Panc1 (cell line): ENCODE data around the gene EIF2S2. TPM values are rescaled to one million over a fixed set of nuclear protein-coding genes. Genes with fewer than 3 reads are reported as not detected.

Experiments used
- ATAC-seq: fragments of 200-7000 bp; cut with Tn5 transposase; 2 replicates; pipeline ENCODE4 v1.9.1; 2020; ENCODE audit warnings: mild to moderate bottlenecking, moderate library complexity
- BruUV-seq: library from RNA; stranded (reverse); fragments of 400-500 nt; replicated peaks from 2 replicates; lab custom pipeline; 2021; lab: Mats Ljungman, UMichigan
- CTCF ChIA-PET: fragments of 300-600 bp; sonication (Branson Sonifier 250); formaldehyde crosslinking; loops from one replicate; lab custom pipeline; 2022; ENCODE audit warnings: antibody characterized with exemption; lab: Charles Lee
- POLR2A ChIA-PET: fragments of 300-600 bp; sonication (Branson Sonifier 250); formaldehyde crosslinking; loops from one replicate; lab custom pipeline; 2022; ENCODE audit warnings: antibody characterized with exemption; lab: Charles Lee
- DNase-seq: peaks from one replicate; pipeline ENCODE4 v3.0.0-alpha.2; 2010; ENCODE audit warnings: low read depth, low spot score
- H3K27ac ChIP-seq: 2 replicates; pipeline ENCODE4 v1.5.1; 2011; ENCODE audit warnings: mild to moderate bottlenecking, low read length, inconsistent platforms
- H3K27me3 ChIP-seq: fragments of 200-500 bp; sonication (Bioruptor generic); 2 replicates; pipeline ENCODE4 v1.6.0; 2014; ENCODE audit warnings: low read length, inconsistent platforms; ENCODE audit not compliant: control insufficient read depth, insufficient read depth
- H3K36me3 ChIP-seq: fragments of 200-500 bp; sonication (Bioruptor generic); 2 replicates; pipeline ENCODE4 v1.5.1; 2014; ENCODE audit warnings: inconsistent platforms, mild to moderate bottlenecking, low read length, moderate library complexity; ENCODE audit not compliant: control insufficient read depth, insufficient read depth
- H3K4me1 ChIP-seq: 2 replicates; pipeline ENCODE4 v1.5.1; 2011; ENCODE audit warnings: inconsistent platforms, mild to moderate bottlenecking, low read length, moderate library complexity; ENCODE audit not compliant: control insufficient read depth, insufficient read depth
- H3K4me3 ChIP-seq, 2 experiments: 2 replicates each; pipeline ENCODE4 v1.5.1; 2011 to 2012; ENCODE audit warnings: low read depth in 2 of 2, low read length in 2 of 2, mild to moderate bottlenecking in 2 of 2, inconsistent platforms in 1 of 2, moderate library complexity in 1 of 2
- H3K9me3 ChIP-seq: fragments of 200-500 bp; sonication (Bioruptor generic); 2 replicates; pipeline ENCODE4 v1.5.1; 2014; ENCODE audit warnings: low read depth, mild to moderate bottlenecking, inconsistent platforms, low read length, moderate library complexity; ENCODE audit not compliant: control insufficient read depth, insufficient read depth
- CTCF ChIP-seq: fragments of 450-650 bp; IDR thresholded peaks from 2 replicates; pipeline ENCODE4 v1.5.1; 2017; ENCODE audit warnings: mild to moderate bottlenecking
- POLR2AphosphoS5 ChIP-seq: IDR thresholded peaks from 2 replicates; pipeline ENCODE4 v1.6.1; 2012; ENCODE audit warnings: mild to moderate bottlenecking, low read depth, low read length, moderate library complexity
- REST ChIP-seq, 2 experiments: IDR thresholded peaks; 2 replicates each; pipeline ENCODE4 v1.6.1; 2011 to 2012; ENCODE audit warnings: low read depth in 2 of 2, control low read depth in 1 of 2, low read length in 1 of 2, mild to moderate bottlenecking in 1 of 2, moderate library complexity in 1 of 2; ENCODE audit not compliant: insufficient read depth in 1 of 2
- SIN3A ChIP-seq: IDR thresholded peaks from 2 replicates; pipeline ENCODE4 v1.6.1; 2012; ENCODE audit warnings: low read depth, mild to moderate bottlenecking, low read length, moderate library complexity, borderline replicate concordance; ENCODE audit not compliant: insufficient read depth
- TCF7L2 ChIP-seq: IDR thresholded peaks from 2 replicates; pipeline ENCODE4 v1.6.1; 2011; ENCODE audit warnings: mild to moderate bottlenecking, low read depth, low read length, inconsistent platforms
- in situ Hi-C: cut with HindIII; loops from 2 replicates; pipeline ENCODE4 v1.10.0; 2016; ENCODE audit warnings: low sequenced_read_pairs, low pct_unique_long_range_greater_than_20kb
- intact Hi-C: fragments of 100-400 bp; cut with micrococcal nuclease; formaldehyde crosslinking; loops from one replicate; pipeline ENCODE4 v1.10.0; 2022; ENCODE audit not compliant: unreplicated experiment
- total RNA-seq: library from RNA; stranded (reverse); gene quantifications from one replicate; pipeline ENCODE4 v1.2.1, GENCODE V29; 2021; ENCODE audit not compliant: unreplicated experiment

The EIF2S2 gene
- total RNA-seq, 1 experiment from 2014 or later, result 82.0 TPM

- H3K9me3 ChIP-seq, result no peaks in the 10 kb centered on the region
- intact Hi-C loops (loop anchor here (5.0 kb wide), 1 partner anchor 221 kb away; no protein-coding TSS in a partner anchor), in situ Hi-C loops (no loop called here)
- CTCF ChIA-PET, result no interaction called here
- no peaks in the 10 kb centered on the region for H3K27me3 ChIP-seq
- no peaks in the 10 kb centered on the region; the same call in 1 of the 2 replicates for H3K36me3 ChIP-seq
- TF ChIP-seq CTCF, result no peak
- TF ChIP-seq TCF7L2, result no peak
- no peak for TF ChIP-seq SIN3A
- no peak for TF ChIP-seq POLR2AphosphoS5
- no peak for TF ChIP-seq REST (IDR thresholded peaks at IDR 0.05; ENCODE audit: insufficient read depth in 1 of 2, low read depth in 2 of 2, low read length in 1 of 2)
- H3K4me1 ChIP-seq, result no peaks in the 10 kb centered on the region
- H3K4me3 ChIP-seq, result no peak overlapping the region
- 0 out of 2 replicates have a peak, but pooled peaks have one; percentile 42 for ATAC-seq
- BruUV-seq, result no TSS peak
- POLR2A ChIA-PET, result no interaction called here
- H3K27ac ChIP-seq, result no peak overlapping the region
- DNase-seq, result no peak
Measured at GRCh38 chr20:34083137-34083536, 28.9 kb downstream of the EIF2S2 start.

- no peaks in the 10 kb centered on the region for H3K4me1 ChIP-seq
- POLR2A ChIA-PET, result no interaction called here
- no peak for DNase-seq
- H3K4me3 ChIP-seq, result no peak overlapping the region
- H3K27ac ChIP-seq, result no peak overlapping the region
- no peak for TF ChIP-seq TCF7L2
- TF ChIP-seq SIN3A, result no peak
- TF ChIP-seq POLR2AphosphoS5, result no peak
- no peak for TF ChIP-seq CTCF
- TF ChIP-seq REST (IDR thresholded peaks at IDR 0.05; ENCODE audit: insufficient read depth in 1 of 2, low read depth in 2 of 2, low read length in 1 of 2), result no peak
- in situ Hi-C loops (no loop called here), intact Hi-C loops (loop anchor here (5.0 kb wide), 1 partner anchor 220 kb away; no protein-coding TSS in a partner anchor)
- no peaks in the 10 kb centered on the region for H3K27me3 ChIP-seq
- ATAC-seq, result no peak
- no peaks in the 10 kb centered on the region for H3K9me3 ChIP-seq
- H3K36me3 ChIP-seq, result no peaks in the 10 kb centered on the region; the same call in 1 of the 2 replicates
- CTCF ChIA-PET, result interaction anchor here (0.8 kb wide), 1 partner anchor 13 kb away, joined by 3 read pairs; no protein-coding TSS in a partner anchor
- no TSS peak for BruUV-seq
Measured at GRCh38 chr20:34082232-34082887, 29.7 kb downstream of the EIF2S2 start.
